ENCODE measurements around the gene TMEM45A. TPM values are rescaled to one million over a fixed set of nuclear protein-coding genes. Genes with fewer than 3 reads are reported as not detected.
"Not testable (repeated sequence)": the region's sequence is repeated elsewhere in the genome, so short reads cannot be mapped to it uniquely, and the experiment has no call there.

The TMEM45A gene
- total and polyA plus RNA-seq, 11 donors: 1.8 to 11.2 (median 3.1) TPM

DNA sequence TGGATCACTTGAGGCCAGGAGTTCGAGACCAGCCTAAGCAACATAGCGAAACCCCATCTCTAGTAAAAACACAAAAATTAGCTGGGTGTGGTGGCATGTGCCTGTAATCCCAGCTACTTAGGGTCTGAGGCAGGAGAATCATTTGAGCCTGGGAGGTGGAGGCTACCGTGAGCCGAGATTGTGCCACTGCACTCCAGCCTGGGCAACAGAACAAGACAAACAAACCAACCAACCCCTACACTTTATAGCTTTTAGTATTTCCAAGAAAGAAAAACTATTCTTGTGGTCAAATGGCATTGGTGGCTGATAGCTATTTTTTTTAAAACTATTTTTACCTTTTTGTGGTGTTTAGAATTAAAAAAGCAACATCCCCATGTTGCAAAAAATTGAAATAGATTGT is 7.2 kb downstream of the TMEM45A start:
- no peak overlapping the region for H3K4me3 ChIP-seq
- no peak overlapping the region for H3K27ac ChIP-seq
- intact Hi-C loops (cut with DNase I): loop anchor here in 2 of 10 donors (10.0 kb wide), 1 partner anchor 205 kb away; the partner anchor contains the start of gene TFG (in 2 of the 2)
- ATAC-seq (no peak), DNase-seq (no peak)
- WGBS, 4 donors: 92 to 97% (median 95%) methylated on average over 4 of the region's 4 CpGs
- no peaks in the 10 kb centered on the region for H3K4me1 ChIP-seq
- H3K27me3 ChIP-seq: no peaks in the 10 kb centered on the region
- H3K9me3 ChIP-seq: no peaks in the 10 kb centered on the region
- no peaks in the 10 kb centered on the region for H3K36me3 ChIP-seq
- TF ChIP-seq, protein P1, sequence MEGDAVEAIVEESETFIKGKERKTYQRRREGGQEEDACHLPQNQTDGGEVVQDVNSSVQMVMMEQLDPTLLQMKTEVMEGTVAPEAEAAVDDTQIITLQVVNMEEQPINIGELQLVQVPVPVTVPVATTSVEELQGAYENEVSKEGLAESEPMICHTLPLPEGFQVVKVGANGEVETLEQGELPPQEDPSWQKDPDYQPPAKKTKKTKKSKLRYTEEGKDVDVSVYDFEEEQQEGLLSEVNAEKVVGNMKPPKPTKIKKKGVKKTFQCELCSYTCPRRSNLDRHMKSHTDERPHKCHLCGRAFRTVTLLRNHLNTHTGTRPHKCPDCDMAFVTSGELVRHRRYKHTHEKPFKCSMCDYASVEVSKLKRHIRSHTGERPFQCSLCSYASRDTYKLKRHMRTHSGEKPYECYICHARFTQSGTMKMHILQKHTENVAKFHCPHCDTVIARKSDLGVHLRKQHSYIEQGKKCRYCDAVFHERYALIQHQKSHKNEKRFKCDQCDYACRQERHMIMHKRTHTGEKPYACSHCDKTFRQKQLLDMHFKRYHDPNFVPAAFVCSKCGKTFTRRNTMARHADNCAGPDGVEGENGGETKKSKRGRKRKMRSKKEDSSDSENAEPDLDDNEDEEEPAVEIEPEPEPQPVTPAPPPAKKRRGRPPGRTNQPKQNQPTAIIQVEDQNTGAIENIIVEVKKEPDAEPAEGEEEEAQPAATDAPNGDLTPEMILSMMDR (IDR thresholded peaks at IDR 0.05): no peak
- TF ChIP-seq POLR2A (IDR thresholded peaks at IDR 0.05): no peak

DNA sequence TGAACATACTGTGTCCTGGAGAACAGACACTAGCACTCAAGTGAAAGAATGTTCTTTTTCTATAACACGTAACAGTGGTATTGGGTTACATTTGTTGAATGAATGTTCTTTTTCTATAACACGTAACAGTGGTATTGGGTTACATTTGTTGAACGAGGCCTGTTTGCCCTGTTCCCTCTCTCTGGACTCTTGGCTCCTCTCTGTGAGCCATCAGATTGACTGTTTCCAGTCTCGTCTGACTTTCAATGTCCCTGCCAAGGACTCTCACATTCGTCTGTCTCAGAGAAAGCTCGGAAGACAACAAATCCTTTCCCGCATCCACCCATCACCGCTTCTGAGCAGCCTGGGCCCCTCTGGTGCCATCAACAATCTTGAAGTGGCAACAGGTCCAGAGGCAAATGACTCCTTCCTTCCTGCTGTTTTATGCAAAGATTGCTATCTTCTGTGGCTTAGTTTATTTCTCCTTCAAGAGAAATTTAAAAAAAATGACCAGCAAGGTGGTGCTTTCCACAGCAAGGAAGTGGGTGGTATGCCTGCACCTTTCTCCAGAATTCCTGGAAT is 8.0 kb downstream of the TMEM45A start:
- DNase-seq (no peak), ATAC-seq (no peak)
- intact Hi-C loops (cut with DNase I): no loop called here
- no peak overlapping the region for H3K4me3 ChIP-seq
- H3K4me1 ChIP-seq: no peaks in the 10 kb centered on the region
- no peaks in the 10 kb centered on the region for H3K36me3 ChIP-seq
- no peak for TF ChIP-seq POLR2A (IDR thresholded peaks at IDR 0.05)
- TF ChIP-seq, protein P1 (IDR thresholded peaks at IDR 0.05): no peak
- WGBS, 4 donors: 72 to 77% (median 75%) methylated on average over 8 of the region's 8 CpGs
- no peaks in the 10 kb centered on the region for H3K27me3 ChIP-seq
- no peaks in the 10 kb centered on the region for H3K9me3 ChIP-seq
- H3K27ac ChIP-seq: no peak overlapping the region

DNA sequence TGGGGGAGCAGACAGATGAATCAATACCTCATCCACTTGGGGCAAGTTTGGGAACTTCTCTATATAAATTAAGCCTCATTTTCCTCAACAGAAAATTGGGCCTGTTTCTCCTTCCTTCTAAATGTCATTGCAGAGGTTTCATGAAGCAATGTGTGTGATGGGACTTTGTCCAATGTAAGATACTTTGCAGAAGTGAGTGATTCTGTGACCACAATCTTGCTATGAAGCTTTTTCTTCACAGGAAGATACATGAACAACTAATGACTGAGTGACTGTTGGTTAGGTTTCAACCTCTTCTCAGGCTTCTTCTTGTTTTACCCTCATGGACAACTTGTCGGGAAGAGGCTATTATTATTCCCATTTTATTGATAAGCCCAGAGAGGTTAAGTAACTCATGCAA is 11.0 kb downstream of the TMEM45A start:
- Histone ChIP-seq H3K9me3 (peaks cover 0 to 5% (median 0%) of the 10 kb centered on the region in 12 donors), H3K4me1 (no peaks in the 10 kb centered on the region), H3K27me3 (no peaks in the 10 kb centered on the region), H3K36me3 (no peaks in the 10 kb centered on the region), H3K27ac (no peak overlapping the region), H3K4me3 (no peak overlapping the region)
- intact Hi-C loops (cut with DNase I): no loop called here
- ATAC-seq (no peak), DNase-seq (no peak)
- WGBS, 4 donors: 84 to 91% (median 89%) methylated on average over 1 of the region's 1 CpG
- TF ChIP-seq, protein P1 (IDR thresholded peaks at IDR 0.05): no peak
- no peak for TF ChIP-seq POLR2A (IDR thresholded peaks at IDR 0.05)

DNA sequence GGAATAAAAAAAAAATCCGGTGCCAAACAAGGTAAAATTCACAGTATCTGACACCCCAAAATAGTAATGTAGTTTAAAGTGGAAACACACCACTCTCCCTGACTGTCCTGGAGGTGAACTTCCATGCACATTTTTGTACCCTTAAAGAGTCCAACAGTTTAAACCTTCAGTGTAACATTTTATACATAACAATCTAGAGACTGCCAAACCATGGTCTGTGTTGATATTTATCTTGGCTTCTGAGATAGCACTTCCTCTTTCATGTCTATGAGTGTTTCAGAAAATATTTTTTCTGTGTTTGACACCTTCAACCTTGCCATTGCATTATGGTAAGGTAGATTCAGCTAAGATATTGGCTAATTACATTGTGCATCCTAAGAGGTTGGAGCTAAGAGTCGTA is 13.9 kb downstream of the TMEM45A start:
- Histone ChIP-seq H3K27me3 (no peaks in the 10 kb centered on the region), H3K27ac (no peak overlapping the region), H3K36me3 (no peaks in the 10 kb centered on the region), H3K9me3 (peaks cover 0 to 5% (median 0%) of the 10 kb centered on the region in 12 donors), H3K4me3 (no peak overlapping the region), H3K4me1 (no peaks in the 10 kb centered on the region)
- intact Hi-C loops (cut with DNase I): no loop called here
- WGBS, 4 donors: 92 to 96% (median 94%) methylated on average over 2 of the region's 2 CpGs
- ATAC-seq (no peak), DNase-seq (no peak)
- TF ChIP-seq POLR2A (IDR thresholded peaks at IDR 0.05): no peak
- TF ChIP-seq, protein P1 (IDR thresholded peaks at IDR 0.05): no peak

DNA sequence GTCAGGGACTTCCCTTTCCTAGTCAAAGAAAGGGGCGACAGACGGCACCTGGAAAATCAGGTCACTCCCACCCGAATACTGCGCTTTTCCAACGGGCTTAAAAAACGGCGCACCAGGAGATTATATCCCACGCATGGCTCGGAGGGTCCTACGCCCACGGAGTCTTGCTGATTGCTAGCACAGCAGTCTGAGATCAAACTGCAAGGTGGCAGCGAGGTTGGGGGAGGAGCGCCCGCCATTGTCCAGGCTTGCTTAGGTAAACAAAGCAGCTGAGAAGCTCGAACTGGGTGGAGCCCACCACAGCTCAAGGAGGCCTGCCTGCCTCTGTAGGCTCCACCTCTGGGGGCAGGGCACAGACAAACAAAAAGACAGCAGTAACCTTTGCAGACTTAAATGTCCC is 17.4 kb downstream of the TMEM45A start:
- intact Hi-C loops (cut with DNase I); H3K4me3 ChIP-seq; H3K27me3 ChIP-seq; H3K9me3 ChIP-seq; H3K27ac ChIP-seq; DNase-seq; ATAC-seq; H3K36me3 ChIP-seq; H3K4me1 ChIP-seq: not testable (repeated sequence)
- WGBS, 4 donors: 92 to 98% (median 94%) methylated on average over 9 to 15 of the region's 15 CpGs

Measured in heart left ventricle (tissue), 16 donors.